ENCODE data around the gene CFAP100. TPM values are rescaled to one million over a fixed set of nuclear protein-coding genes. Genes with fewer than 3 reads are reported as not detected.
A peak's percentile ranks its signal among the peaks of the same experiment; 100 is the strongest.

CFAP100 gene
- total and polyA plus RNA-seq, 2 of the 4 experiments (the other 2 are of a cell fraction): not detected

GRCh38 chr3:126395846-126396513 is 1.3 kb downstream of the CFAP100 start:
- H2BK120ac ChIP-seq (ENCODE audit: low read depth, low read length): no peak overlapping the region
- H2BK20ac ChIP-seq (ENCODE audit: low read depth, low read length): no peak overlapping the region
- in situ Hi-C loops (cut with MboI; ENCODE audit: low sequenced_read_pairs): loop anchor here (10.0 to 25.0 kb wide), 2 partner anchors 151 to 434 kb away; partner anchors contain the start of gene ROPN1B
- no peak for TF ChIP-seq CHD1 (IDR thresholded peaks at IDR 0.05; ENCODE audit: low read depth, low read length)
- no peak for TF ChIP-seq RAD21 (IDR thresholded peaks at IDR 0.05; ENCODE audit: low read length)
- no peak for TF ChIP-seq MXI1 (IDR thresholded peaks at IDR 0.05; ENCODE audit: borderline replicate concordance, low read depth, low read length)
- TF ChIP-seq MAFK (IDR thresholded peaks at IDR 0.05; ENCODE audit: low read depth, low read length): no peak
- no peak for TF ChIP-seq RFX5 (IDR thresholded peaks at IDR 0.05; ENCODE audit: low read depth, low read length)
- TF ChIP-seq ELK1 (IDR thresholded peaks at IDR 0.05; ENCODE audit: borderline replicate concordance, low read depth, low read length): no peak
- no peak for TF ChIP-seq POLR2A (IDR thresholded peaks at IDR 0.05; ENCODE audit: low read depth, low read length)
- TF ChIP-seq SMC3 (IDR thresholded peaks at IDR 0.05; ENCODE audit: low read depth, low read length): no peak
- no peak for TF ChIP-seq CEBPB (IDR thresholded peaks at IDR 0.05; ENCODE audit: low read depth, low read length)
- no peak for TF ChIP-seq RCOR1 (IDR thresholded peaks at IDR 0.05; ENCODE audit: insufficient replicate concordance, low read length)
- no peak for TF ChIP-seq BHLHE40 (IDR thresholded peaks at IDR 0.05; ENCODE audit: low read depth, low read length)
- TF ChIP-seq CTCF (conservative IDR thresholded peaks at IDR 0.05; ENCODE audit: low read depth, low read length): no peak
- TF ChIP-seq MAZ (IDR thresholded peaks at IDR 0.05; ENCODE audit: borderline replicate concordance, low read depth, low read length): no peak
- TF ChIP-seq FOS (IDR thresholded peaks at IDR 0.05; ENCODE audit: low read depth, low read length): no peak
- no peak for TF ChIP-seq USF2 (IDR thresholded peaks at IDR 0.05; ENCODE audit: low read depth, low read length)
- TF ChIP-seq NFE2L2 (IDR thresholded peaks at IDR 0.05; ENCODE audit: low read depth, low read length): no peak
- no peak overlapping the region for H3K18ac ChIP-seq (ENCODE audit: low read depth, low read length)
- H3K27ac ChIP-seq (ENCODE audit: insufficient read depth, low read length): no peak overlapping the region
- H4K20me1 ChIP-seq (ENCODE audit: insufficient read depth, low read length): no peaks in the 10 kb centered on the region
- H2AFZ ChIP-seq (replicated peaks; ENCODE audit: low read length, poor library complexity): peak overlapping the region; percentile 32
- POLR2A ChIA-PET (ENCODE audit: unreplicated experiment): no interaction called here
- BruUV-seq (replicated peaks): no TSS peak
- dilution Hi-C loops (cut with HindIII; ENCODE audit: low sequenced_read_pairs, unreplicated experiment): no loop called here
- CTCF ChIA-PET: no interaction called here
- peaks cover 48% of the 10 kb centered on the region for H3K27me3 ChIP-seq (ENCODE audit: control insufficient read depth, insufficient read depth, low read length)
- peak overlapping the region; percentile 37 for H2AK9ac ChIP-seq (replicated peaks; ENCODE audit: low read depth, low read length, poor library complexity)
- no peak overlapping the region for H4K8ac ChIP-seq (ENCODE audit: low read depth in 2 of 2, low read length in 2 of 2)
- no peak overlapping the region for H4K91ac ChIP-seq (ENCODE audit: insufficient read depth, low read depth, low read length)
- no peak overlapping the region for H4K5ac ChIP-seq (ENCODE audit: low read depth, low read length)
- H3K9me1 ChIP-seq (ENCODE audit: insufficient read depth, low read length): no peaks in the 10 kb centered on the region
- H3K9ac ChIP-seq (ENCODE audit: low read depth, low read length): no peak overlapping the region
- no peak overlapping the region for H2BK15ac ChIP-seq (ENCODE audit: low read depth, low read length)
- no peak overlapping the region for H3K4me2 ChIP-seq (ENCODE audit: low read depth, low read length)
- H3K4ac ChIP-seq (ENCODE audit: low read depth, low read length): no peak overlapping the region
- H3K14ac ChIP-seq (replicated peaks; ENCODE audit: low read depth, low read length): no peak overlapping the region
- no peaks in the 10 kb centered on the region for H3K79me1 ChIP-seq (ENCODE audit: low read depth in 1 of 2, low read length in 2 of 2)
- no peaks in the 10 kb centered on the region for H3K36me3 ChIP-seq (ENCODE audit: control insufficient read depth, insufficient read depth, low read length)
- no peaks in the 10 kb centered on the region for H3K4me1 ChIP-seq (ENCODE audit: control insufficient read depth, insufficient read depth, low read length)
- H3K4me3 ChIP-seq (ENCODE audit: insufficient read depth, low read depth, low read length): no peak overlapping the region
- no CpG with 5 or more reads among the region's 6 CpGs for WGBS, 2 experiments (ENCODE audit: extremely low coverage in 2 of 2, insufficient read length in 1 of 2)
- no peak overlapping the region for H3K56ac ChIP-seq (ENCODE audit: extremely low read depth, insufficient read depth, low read length)
- no peak overlapping the region for H3K23ac ChIP-seq (ENCODE audit: low read depth, low read length)
- no peak for ATAC-seq (ENCODE audit: low read depth)
- no peak overlapping the region for H2BK5ac ChIP-seq (ENCODE audit: low read depth, low read length, poor library complexity, severe bottlenecking)
- intact Hi-C loops (cut with micrococcal nuclease): no loop called here
- DNase-seq: no peak
- H3K9me3 ChIP-seq (ENCODE audit: control insufficient read depth, insufficient read depth, low read length): no peaks in the 10 kb centered on the region
- H2AK5ac ChIP-seq (ENCODE audit: low read depth, low read length): no peak overlapping the region
